Measurements from ENCODE around the gene SCGN.
"Not testable (repeated sequence)": the region's sequence is repeated elsewhere in the genome, so short reads cannot be mapped to it uniquely, and the experiment has no call there.

SCGN gene

GRCh38 chr6:25743868-25744267 is 91.9 kb downstream of the SCGN start:
- DNase-seq (ENCODE audit: low read depth), result no peak
- H3K4me3 ChIP-seq (replicated peaks; ENCODE audit: low read depth, low read length), result no peak overlapping the region
- no peak for TF ChIP-seq CTCF (IDR thresholded peaks at IDR 0.05; ENCODE audit: low read length, missing control alignments)

- no peak for DNase-seq (ENCODE audit: low read depth)
- no peak overlapping the region for H3K4me3 ChIP-seq (replicated peaks; ENCODE audit: low read depth, low read length)
- TF ChIP-seq CTCF (IDR thresholded peaks at IDR 0.05; ENCODE audit: low read length, missing control alignments), result no peak
These were observed 93.8 kb downstream of the SCGN start for GRCh38 chr6:25745836-25746235.

- TF ChIP-seq CTCF (IDR thresholded peaks at IDR 0.05; ENCODE audit: low read length, missing control alignments), result no peak
- H3K4me3 ChIP-seq (replicated peaks; ENCODE audit: low read depth, low read length), result no peak overlapping the region
- no peak for DNase-seq (ENCODE audit: low read depth)
These were observed 95.0 kb downstream of the SCGN start for GRCh38 chr6:25746968-25747367.

GRCh38 chr6:25747477-25747876 is 95.5 kb downstream of the SCGN start:
- TF ChIP-seq CTCF (IDR thresholded peaks at IDR 0.05; ENCODE audit: low read length, missing control alignments), result no peak
- no peak for DNase-seq (ENCODE audit: low read depth)
- H3K4me3 ChIP-seq (replicated peaks; ENCODE audit: low read depth, low read length), result no peak overlapping the region

- no peak overlapping the region for H3K4me3 ChIP-seq (replicated peaks; ENCODE audit: low read depth, low read length)
- no peak for DNase-seq (ENCODE audit: low read depth)
- no peak for TF ChIP-seq CTCF (IDR thresholded peaks at IDR 0.05; ENCODE audit: low read length, missing control alignments)
These were observed 96.0 kb downstream of the SCGN start for GRCh38 chr6:25748049-25748448.

- DNase-seq (ENCODE audit: low read depth); H3K4me3 ChIP-seq (replicated peaks; ENCODE audit: low read depth, low read length): not testable (repeated sequence)
These were observed 96.8 kb downstream of the SCGN start for GRCh38 chr6:25748601-25749517.

- TF ChIP-seq CTCF (IDR thresholded peaks at IDR 0.05; ENCODE audit: low read length, missing control alignments), result no peak
- no peak overlapping the region for H3K4me3 ChIP-seq (replicated peaks; ENCODE audit: low read depth, low read length)
- DNase-seq (ENCODE audit: low read depth), result no peak
These were observed 97.8 kb downstream of the SCGN start for GRCh38 chr6:25749837-25750236.
